NCI-H1417 (cell line): ENCODE measurements around the gene BAIAP3.

Experiments
- DNase-seq, 3 experiments: peaks; one replicate each; lab custom pipeline; 2025; lab: John Stamatoyannopoulos, UW

The BAIAP3 gene

GRCh38 chr16:1393613-1394176 lies 60.2 kb downstream of the BAIAP3 start:
- no peak for DNase-seq

- peak in 1 of 3 experiments; percentile 23 for DNase-seq
Measured at GRCh38 chr16:1394367-1394951, 61.0 kb downstream of the BAIAP3 start.

- DNase-seq, result no peak
Measured at GRCh38 chr16:1395444-1396031, 62.1 kb downstream of the BAIAP3 start.

GRCh38 chr16:1397779-1398178 lies 64.3 kb downstream of the BAIAP3 start:
- no peak for DNase-seq

GRCh38 chr16:1398351-1398750 lies 64.9 kb downstream of the BAIAP3 start:
- no peak for DNase-seq
